Neuron (in vitro differentiated cells): ENCODE data around the gene TRPM3.

Experiments used
- H2AFZ ChIP-seq: one replicate; pipeline ENCODE4 v1.6.1; 2013; ENCODE audit warnings: low read depth, mild to moderate bottlenecking, inconsistent platforms, low read length, moderate library complexity
- H3K27me3 ChIP-seq: one replicate; pipeline ENCODE4 v1.6.1; 2013; ENCODE audit warnings: low read length; ENCODE audit not compliant: insufficient read depth
- H3K36me3 ChIP-seq: one replicate; pipeline ENCODE4 v1.6.1; 2013; ENCODE audit warnings: low read length; ENCODE audit not compliant: insufficient read depth
- H3K4me1 ChIP-seq: one replicate; pipeline ENCODE4 v1.6.1; 2013; ENCODE audit warnings: low read length; ENCODE audit not compliant: insufficient read depth
- H3K4me3 ChIP-seq: 2 replicates; pipeline ENCODE4 v1.5.1; 2013; ENCODE audit warnings: mild to moderate bottlenecking, low read length, moderate library complexity
- H3K9me3 ChIP-seq: one replicate; pipeline ENCODE4 v1.6.1; 2013; ENCODE audit warnings: low read length

Gene TRPM3

DNA sequence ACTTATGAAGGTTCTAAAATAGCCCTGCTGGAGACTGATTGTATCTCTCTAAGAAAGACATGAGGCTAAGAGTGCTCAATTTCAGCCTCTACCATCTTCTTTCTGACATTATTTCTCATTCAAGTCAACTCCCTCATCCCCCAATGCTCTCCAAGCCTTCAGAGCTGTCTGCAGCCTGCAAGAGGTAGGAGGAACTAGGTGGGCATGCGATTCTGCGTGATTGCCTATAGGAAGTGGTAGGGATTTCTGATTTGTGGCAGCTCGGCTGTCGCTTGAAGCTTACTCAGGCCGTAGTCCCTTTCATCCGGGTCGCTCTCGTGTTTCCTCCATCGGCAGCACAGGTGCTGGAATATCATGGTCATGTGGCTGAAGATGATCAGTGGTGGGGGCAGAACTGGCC is 568.9 kb downstream of the TRPM3 start:
- H3K9me3 ChIP-seq, result no peaks in the 10 kb centered on the region
- no peak overlapping the region for H2AFZ ChIP-seq
- H3K36me3 ChIP-seq, result no peaks in the 10 kb centered on the region
- H3K4me1 ChIP-seq, result peaks cover 12% of the 10 kb centered on the region
- no peak overlapping the region for H3K4me3 ChIP-seq
- H3K27me3 ChIP-seq, result no peaks in the 10 kb centered on the region

DNA sequence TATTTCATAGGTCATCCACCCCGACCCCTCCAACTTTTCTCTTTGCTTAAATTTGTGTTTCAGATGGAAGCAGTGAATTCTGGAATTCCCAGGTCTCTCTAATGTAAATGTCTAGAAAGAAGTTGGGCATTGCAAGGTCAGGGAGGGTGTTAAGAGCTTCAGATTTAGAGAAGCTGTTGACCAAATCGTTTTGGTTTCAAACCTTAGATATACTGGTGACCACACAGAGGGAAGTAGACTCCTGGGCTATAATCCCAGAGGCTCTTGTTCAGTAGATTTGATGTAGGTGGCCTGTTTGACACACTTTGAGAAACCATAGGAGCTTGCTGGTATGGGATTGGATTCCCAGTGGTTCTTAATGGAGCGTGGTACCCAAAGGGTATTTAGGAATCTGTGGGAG is 569.6 kb downstream of the TRPM3 start:
- Histone ChIP-seq H3K36me3 (no peaks in the 10 kb centered on the region), H2AFZ (no peak overlapping the region), H3K9me3 (no peaks in the 10 kb centered on the region), H3K27me3 (no peaks in the 10 kb centered on the region), H3K4me1 (peaks cover 12% of the 10 kb centered on the region), H3K4me3 (no peak overlapping the region)

DNA sequence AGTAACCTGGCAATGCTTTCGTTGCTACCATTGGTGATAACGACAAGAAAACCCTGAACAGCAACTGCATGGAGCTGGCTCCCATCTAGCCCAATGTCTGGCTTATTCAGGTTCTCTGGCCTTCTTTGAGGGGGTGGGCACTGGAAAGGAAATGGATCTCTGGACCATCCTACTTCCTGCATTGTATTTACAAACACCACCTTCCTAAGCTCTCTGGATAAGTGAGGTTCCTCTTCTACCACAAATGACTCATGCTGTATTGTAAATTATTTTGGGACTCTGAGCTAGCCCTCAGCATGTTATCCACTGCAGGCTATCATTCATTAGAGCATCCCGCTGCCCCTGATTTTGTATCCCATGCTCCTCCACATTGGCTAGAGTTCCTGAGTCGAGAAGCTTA is 570.0 kb downstream of the TRPM3 start:
- H3K27me3 ChIP-seq, result no peaks in the 10 kb centered on the region

GRCh38 chr9:70549926-70550325 is 571.5 kb downstream of the TRPM3 start:
- H3K27me3 ChIP-seq, result no peaks in the 10 kb centered on the region
- H3K36me3 ChIP-seq, result no peaks in the 10 kb centered on the region
- H3K4me1 ChIP-seq, result peaks cover 12% of the 10 kb centered on the region
- H3K9me3 ChIP-seq, result no peaks in the 10 kb centered on the region
- no peak overlapping the region for H2AFZ ChIP-seq
- no peak overlapping the region for H3K4me3 ChIP-seq

More for the DNA sequence above, 570.0 kb downstream of the TRPM3 start:
- Histone ChIP-seq H2AFZ (no peak overlapping the region), H3K4me1 (peaks cover 12% of the 10 kb centered on the region), H3K4me3 (no peak overlapping the region), H3K36me3 (no peaks in the 10 kb centered on the region), H3K9me3 (no peaks in the 10 kb centered on the region)

- H3K9me3 ChIP-seq, result no peaks in the 10 kb centered on the region
- no peaks in the 10 kb centered on the region for H3K4me1 ChIP-seq
- H3K36me3 ChIP-seq, result no peaks in the 10 kb centered on the region
- H2AFZ ChIP-seq, result no peak overlapping the region
- H3K4me3 ChIP-seq, result no peak overlapping the region
- H3K27me3 ChIP-seq, result no peaks in the 10 kb centered on the region
Measured at GRCh38 chr9:70542311-70542931, 579.0 kb downstream of the TRPM3 start.

- no peak overlapping the region for H2AFZ ChIP-seq
- no peak overlapping the region for H3K4me3 ChIP-seq
- H3K36me3 ChIP-seq, result no peaks in the 10 kb centered on the region
- H3K27me3 ChIP-seq, result no peaks in the 10 kb centered on the region
- H3K9me3 ChIP-seq, result no peaks in the 10 kb centered on the region
- no peaks in the 10 kb centered on the region for H3K4me1 ChIP-seq
Measured at GRCh38 chr9:70540016-70540415, 581.4 kb downstream of the TRPM3 start.

GRCh38 chr9:70539526-70539925 is 581.9 kb downstream of the TRPM3 start:
- no peaks in the 10 kb centered on the region for H3K36me3 ChIP-seq
- H3K9me3 ChIP-seq, result no peaks in the 10 kb centered on the region
- H3K27me3 ChIP-seq, result no peaks in the 10 kb centered on the region
- H3K4me3 ChIP-seq, result no peak overlapping the region
- H2AFZ ChIP-seq, result no peak overlapping the region
- H3K4me1 ChIP-seq, result no peaks in the 10 kb centered on the region

GRCh38 chr9:70539001-70539400 is 582.4 kb downstream of the TRPM3 start:
- H3K36me3 ChIP-seq, result no peaks in the 10 kb centered on the region
- H3K9me3 ChIP-seq, result no peaks in the 10 kb centered on the region
- H3K27me3 ChIP-seq, result no peaks in the 10 kb centered on the region
- no peak overlapping the region for H2AFZ ChIP-seq
- no peak overlapping the region for H3K4me3 ChIP-seq
- H3K4me1 ChIP-seq, result no peaks in the 10 kb centered on the region

DNA sequence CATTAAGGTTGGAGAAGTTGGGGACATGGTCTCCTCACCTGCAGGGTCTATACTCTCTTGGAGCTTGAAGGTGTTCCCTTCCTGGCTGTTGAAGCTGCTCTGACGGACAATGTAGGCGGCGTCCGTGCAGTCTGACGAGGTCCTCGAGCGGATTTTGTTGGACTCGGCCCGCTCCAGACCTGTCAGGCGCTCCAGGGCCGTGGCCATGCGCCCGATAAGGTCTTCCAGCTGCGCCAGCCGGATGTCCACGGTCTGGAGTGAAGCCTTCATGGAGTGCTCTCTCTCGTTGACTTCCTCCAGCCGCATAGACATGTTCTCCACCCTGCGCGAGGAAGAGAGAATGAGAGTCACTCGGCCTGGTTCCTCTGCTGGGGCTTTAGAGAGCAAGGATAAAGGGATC is 584.3 kb downstream of the TRPM3 start:
- Histone ChIP-seq H3K9me3 (no peaks in the 10 kb centered on the region), H3K4me1 (no peaks in the 10 kb centered on the region), H3K36me3 (no peaks in the 10 kb centered on the region), H3K27me3 (no peaks in the 10 kb centered on the region), H3K4me3 (no peak overlapping the region), H2AFZ (no peak overlapping the region)

- H3K4me3 ChIP-seq, result no peak overlapping the region
- no peaks in the 10 kb centered on the region for H3K9me3 ChIP-seq
- H3K27me3 ChIP-seq, result no peaks in the 10 kb centered on the region
- no peaks in the 10 kb centered on the region for H3K36me3 ChIP-seq
- no peak overlapping the region for H2AFZ ChIP-seq
- H3K4me1 ChIP-seq, result no peaks in the 10 kb centered on the region
Measured at GRCh38 chr9:70535546-70536323, 585.7 kb downstream of the TRPM3 start.

- Histone ChIP-seq H3K4me1 (no peaks in the 10 kb centered on the region), H3K36me3 (no peaks in the 10 kb centered on the region), H3K27me3 (no peaks in the 10 kb centered on the region), H2AFZ (no peak overlapping the region), H3K4me3 (no peak overlapping the region), H3K9me3 (no peaks in the 10 kb centered on the region)
Measured at GRCh38 chr9:70534471-70534870, 587.0 kb downstream of the TRPM3 start.

GRCh38 chr9:70534061-70534460 is 587.4 kb downstream of the TRPM3 start:
- H3K36me3 ChIP-seq, result no peaks in the 10 kb centered on the region
- H3K27me3 ChIP-seq, result no peaks in the 10 kb centered on the region
- no peak overlapping the region for H2AFZ ChIP-seq
- no peaks in the 10 kb centered on the region for H3K4me1 ChIP-seq
- no peak overlapping the region for H3K4me3 ChIP-seq
- no peaks in the 10 kb centered on the region for H3K9me3 ChIP-seq

- Histone ChIP-seq H2AFZ (no peak overlapping the region), H3K36me3 (no peaks in the 10 kb centered on the region), H3K9me3 (no peaks in the 10 kb centered on the region), H3K27me3 (no peaks in the 10 kb centered on the region), H3K4me1 (no peaks in the 10 kb centered on the region), H3K4me3 (no peak overlapping the region)
Measured at GRCh38 chr9:70533492-70533891, 587.9 kb downstream of the TRPM3 start.

DNA sequence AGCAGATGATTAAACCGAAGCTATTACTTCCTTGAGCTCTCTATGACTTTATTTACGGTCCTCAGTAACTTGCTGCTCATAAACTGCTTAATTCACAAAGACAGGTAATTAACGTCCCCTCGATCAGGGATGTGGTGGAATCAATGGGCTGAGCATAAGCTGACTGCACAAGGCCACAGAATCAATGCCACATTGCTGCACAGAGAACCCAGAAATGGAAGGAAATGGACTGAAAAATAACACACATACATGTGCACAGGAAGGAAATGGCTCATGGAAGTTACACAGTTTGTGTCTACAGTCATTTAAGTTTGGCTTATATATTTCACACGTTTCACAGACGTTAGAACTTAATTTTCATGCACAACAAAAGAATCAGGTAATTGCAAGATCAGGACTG is 588.7 kb downstream of the TRPM3 start:
- Histone ChIP-seq H2AFZ (no peak overlapping the region), H3K27me3 (no peaks in the 10 kb centered on the region), H3K36me3 (no peaks in the 10 kb centered on the region), H3K4me1 (no peaks in the 10 kb centered on the region), H3K9me3 (no peaks in the 10 kb centered on the region), H3K4me3 (no peak overlapping the region)
